ENCODE measurements around the gene S100PBP.

S100PBP gene

GRCh38 chr1:32886828-32887414 is 69.5 kb downstream of the S100PBP start:
- no peak for DNase-seq (ENCODE audit: low spot score)

DNA sequence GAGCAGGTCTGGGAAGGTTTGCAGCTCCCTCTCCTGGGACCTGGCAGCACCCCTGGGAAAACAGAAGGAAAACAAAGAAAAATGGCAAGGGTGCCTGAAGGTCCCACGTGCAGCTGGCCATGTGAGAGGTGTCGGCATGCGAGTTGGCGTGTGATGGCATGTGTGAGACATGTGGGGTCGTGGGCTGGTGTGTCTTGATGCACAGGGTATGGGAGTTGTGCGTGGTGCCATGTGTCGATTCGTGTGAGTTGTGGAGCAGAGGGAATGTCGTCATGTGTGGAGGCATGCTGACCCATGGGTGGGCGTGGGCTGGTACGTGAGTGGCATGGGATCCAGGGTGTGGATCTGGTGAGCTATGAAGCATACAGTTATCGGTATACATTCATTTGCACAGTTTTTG is 70.2 kb downstream of the S100PBP start:
- no peak for DNase-seq (ENCODE audit: low spot score)

- no peak for DNase-seq (ENCODE audit: low spot score)
Observed at GRCh38 chr1:32888134-32888533, 70.7 kb downstream of the S100PBP start.

GRCh38 chr1:32888677-32889420 is 71.4 kb downstream of the S100PBP start:
- no peak for DNase-seq (ENCODE audit: low spot score)

DNA sequence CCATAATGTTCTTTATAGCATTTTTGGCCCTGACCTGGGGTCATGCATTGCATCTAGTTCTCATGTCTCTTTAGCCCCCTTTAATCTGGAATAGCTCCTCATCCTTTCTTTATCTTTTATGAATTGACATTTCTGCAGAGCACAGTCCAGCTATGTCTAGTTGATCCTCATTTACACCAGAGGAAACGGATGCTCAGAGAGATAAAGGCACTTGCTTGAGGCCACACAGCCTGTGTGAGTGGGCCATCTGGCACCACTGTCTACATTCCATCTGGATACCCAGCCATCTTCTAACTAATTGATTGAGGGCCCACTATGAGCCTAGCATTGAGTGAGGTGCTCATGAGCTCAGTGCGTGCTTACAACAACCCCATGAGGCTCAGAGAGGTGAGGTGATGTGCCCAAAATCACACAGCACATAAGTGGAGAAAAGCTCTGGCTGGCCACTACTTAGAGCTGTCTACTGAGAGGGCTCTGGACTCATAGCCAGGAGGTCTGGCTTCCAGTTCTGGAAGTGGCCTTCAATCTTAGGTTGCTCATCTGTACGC is 72.4 kb downstream of the S100PBP start:
- no peak for DNase-seq (ENCODE audit: low spot score)

DNA sequence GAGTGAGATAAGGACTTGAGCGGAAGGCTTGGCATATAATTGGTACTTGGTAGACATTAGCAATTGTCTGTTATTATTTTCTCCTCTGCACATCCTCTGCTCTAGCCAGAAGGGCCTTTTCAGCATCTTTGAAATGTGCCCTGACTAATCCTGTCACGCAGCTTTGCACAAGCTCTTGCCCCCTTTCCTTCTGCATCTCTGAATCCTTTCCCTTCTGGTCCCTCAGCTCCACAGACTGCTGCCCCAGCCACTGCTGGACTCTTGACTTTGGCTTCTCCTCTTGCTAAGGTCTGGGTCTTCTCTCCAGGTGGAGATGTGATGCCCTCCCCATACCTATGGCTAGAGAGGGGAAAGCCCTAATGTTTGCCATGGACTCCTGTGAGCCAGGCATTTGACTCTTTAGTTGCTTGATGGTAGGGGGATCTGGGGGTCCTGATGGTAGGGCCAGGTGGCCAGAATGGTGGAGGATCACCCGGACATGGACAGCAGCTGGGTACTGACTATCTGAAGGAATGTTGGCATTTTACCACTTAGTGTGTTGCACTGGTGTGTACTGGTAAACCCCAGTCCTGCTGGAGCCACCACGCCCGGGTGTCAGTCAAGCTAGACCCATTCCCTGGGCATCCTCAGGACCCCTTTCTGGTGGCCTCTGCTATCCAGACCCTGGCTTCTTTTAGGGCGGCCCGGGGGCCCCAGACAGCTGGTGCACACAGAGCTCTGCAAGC is 73.2 kb downstream of the S100PBP start:
- DNase-seq (ENCODE audit: low spot score): no peak

- no peak for DNase-seq (ENCODE audit: low spot score)
Observed at GRCh38 chr1:32891241-32891570, 73.8 kb downstream of the S100PBP start.

GRCh38 chr1:32891630-32892029 is 74.2 kb downstream of the S100PBP start:
- no peak for DNase-seq (ENCODE audit: low spot score)

GRCh38 chr1:32892368-32893197 is 75.1 kb downstream of the S100PBP start:
- peak; percentile 82 for DNase-seq (ENCODE audit: low spot score)

DNA sequence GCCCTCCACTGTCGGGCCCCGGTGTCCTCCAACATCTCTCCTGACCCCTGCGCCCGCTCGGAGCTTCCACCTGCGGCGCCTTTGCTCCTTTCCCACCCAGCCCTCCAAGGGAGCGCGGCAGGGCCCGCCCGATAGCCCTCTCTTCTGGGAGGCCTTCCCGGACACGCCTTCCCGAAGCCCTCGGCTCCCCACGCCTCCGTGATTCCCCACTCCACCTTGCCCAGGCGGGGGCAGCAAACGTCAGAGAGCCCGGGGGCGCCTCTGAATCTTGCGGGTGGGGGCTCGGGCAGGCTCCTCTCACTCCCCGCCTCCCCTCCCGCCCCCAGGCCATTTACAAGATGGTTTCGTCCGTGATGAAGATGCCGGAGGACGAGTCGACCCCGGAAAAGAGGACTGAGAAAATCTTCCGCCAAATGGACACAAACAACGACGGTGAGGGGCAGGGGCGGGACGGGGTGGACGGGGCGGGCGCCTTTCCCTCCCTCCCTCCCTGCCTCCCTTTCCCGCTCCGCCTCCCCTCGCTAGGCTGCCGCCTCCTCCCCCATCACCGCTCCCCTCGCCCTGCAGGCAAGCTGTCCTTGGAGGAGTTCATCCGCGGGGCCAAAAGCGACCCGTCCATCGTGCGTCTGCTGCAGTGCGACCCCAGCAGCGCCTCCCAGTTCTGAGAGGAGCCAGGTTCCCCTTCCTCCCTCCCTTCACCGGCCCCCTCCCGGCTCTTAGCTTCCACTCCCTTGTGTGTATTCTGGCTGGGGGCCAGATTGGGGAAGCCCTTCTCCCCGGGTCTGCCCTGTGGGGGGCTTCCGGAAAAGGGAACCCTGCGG is 76.0 kb downstream of the S100PBP start:
- no peak for DNase-seq (ENCODE audit: low spot score)

- DNase-seq (ENCODE audit: low spot score): no peak
Observed at GRCh38 chr1:32894019-32894600, 76.7 kb downstream of the S100PBP start.

- DNase-seq (ENCODE audit: low spot score): no peak
Observed at GRCh38 chr1:32894681-32895080, 77.2 kb downstream of the S100PBP start.

DNA sequence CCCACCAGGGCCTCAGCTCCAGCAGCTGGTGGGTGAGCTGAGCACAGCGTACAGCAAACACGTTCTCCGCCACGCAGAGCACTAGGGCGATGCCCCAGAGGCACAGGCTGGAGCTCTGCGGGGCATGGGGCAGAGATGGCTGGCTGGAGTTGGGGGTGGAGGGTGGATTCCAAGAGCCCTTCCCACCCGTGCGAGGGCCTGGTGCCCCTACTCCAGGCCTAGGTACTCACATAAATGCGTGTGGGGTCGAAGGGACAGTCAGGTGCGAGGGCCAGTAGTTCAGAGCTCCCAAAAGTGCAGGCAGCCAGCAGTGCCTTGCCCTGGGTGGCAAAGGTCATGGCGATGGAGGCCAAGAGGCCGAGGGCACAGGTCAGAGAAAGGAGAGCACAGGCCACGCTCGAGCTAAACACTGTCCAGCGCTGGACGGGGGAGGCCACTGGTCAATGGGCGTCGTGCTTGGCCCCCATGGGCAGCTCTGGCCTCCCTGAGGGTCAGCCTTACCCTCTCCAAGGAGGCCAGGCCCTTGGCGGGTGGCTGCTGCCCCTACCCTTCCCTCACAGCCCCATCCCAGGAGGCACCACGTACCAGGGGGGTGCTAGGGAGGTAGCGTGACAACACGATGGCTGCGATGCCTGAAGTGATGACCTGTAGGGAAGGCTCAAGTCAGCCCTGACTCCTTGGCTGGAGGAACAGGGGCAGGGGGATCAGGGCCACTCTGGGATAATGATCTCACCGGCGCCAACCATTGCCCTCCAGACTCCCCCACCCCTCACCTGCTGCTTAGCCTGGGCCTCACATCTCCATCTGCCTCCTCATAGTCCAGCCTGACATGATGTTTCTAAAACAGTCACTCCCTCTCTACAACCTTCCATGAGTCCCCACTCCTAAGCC is 78.1 kb downstream of the S100PBP start:
- no peak for DNase-seq (ENCODE audit: low spot score)

DNA sequence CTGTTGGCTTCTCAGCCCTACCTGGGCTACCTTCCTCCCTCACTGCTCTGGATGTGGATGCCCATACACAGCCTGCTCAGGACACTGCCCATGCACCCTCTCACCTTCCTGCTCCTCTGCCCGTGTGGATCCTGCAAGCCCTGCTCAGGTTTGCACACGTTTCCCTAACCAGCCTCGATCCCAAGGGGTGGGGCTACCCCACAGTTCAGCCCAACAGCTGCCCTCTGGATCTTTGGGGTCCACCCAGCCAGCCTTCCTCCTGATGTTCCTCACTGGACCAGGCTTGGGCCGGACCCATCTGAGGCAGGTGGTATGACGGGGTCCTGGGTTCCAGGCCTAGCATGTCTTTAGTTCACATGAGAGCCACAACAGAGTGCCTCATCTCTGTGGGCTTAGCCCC is 79.0 kb downstream of the S100PBP start:
- DNase-seq (ENCODE audit: low spot score): no peak

GRCh38 chr1:32897082-32898049 is 79.9 kb downstream of the S100PBP start:
- DNase-seq (ENCODE audit: low spot score): no peak

- DNase-seq (ENCODE audit: low spot score): no peak
Observed at GRCh38 chr1:32898056-32898455, 80.6 kb downstream of the S100PBP start.

DNA sequence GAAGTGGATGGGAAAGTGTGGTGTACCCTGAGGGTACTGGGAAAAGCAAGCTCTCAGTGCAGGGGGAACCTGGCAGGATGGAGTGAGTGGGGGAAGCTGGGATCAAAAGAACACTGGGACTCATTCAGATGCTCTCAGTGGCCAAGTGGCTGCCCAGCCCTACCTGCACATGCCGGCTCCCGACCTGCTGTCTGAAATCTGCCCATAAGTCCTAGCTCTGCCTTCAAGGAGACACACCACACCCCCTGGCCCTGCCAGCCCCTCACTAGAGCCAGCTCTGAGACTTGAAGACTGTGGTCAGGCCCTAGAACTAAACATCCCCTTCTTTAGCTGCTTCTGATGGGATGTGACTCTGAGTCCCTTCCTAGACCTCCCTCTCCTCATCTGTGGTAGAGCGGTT is 81.5 kb downstream of the S100PBP start:
- DNase-seq (ENCODE audit: low spot score): no peak

GRCh38 chr1:32899586-32900296 is 82.3 kb downstream of the S100PBP start:
- no peak for DNase-seq (ENCODE audit: low spot score)
